PFSK-1 (cell line): ENCODE results near the gene ATP8A1.

ENCODE experiments used
- FOXP2 ChIP-seq: optimal IDR thresholded peaks from 2 replicates; pipeline ENCODE3; 2011; ENCODE audit warnings: borderline replicate concordance, control low read depth, inconsistent platforms; ENCODE audit not compliant: insufficient read depth; ENCODE audit errors: extremely low read length, extremely low read depth
- POLR2AphosphoS5 ChIP-seq: IDR thresholded peaks from 2 replicates; pipeline ENCODE4 v1.6.1; 2012; ENCODE audit warnings: low read depth, mild to moderate bottlenecking, control low read depth, low read length, moderate library complexity
- SIN3A ChIP-seq: IDR thresholded peaks from 2 replicates; pipeline ENCODE4 v1.6.1; 2012; ENCODE audit warnings: mild to moderate bottlenecking, low read length, moderate library complexity, borderline replicate concordance; ENCODE audit not compliant: insufficient read depth
- TAF1 ChIP-seq: IDR thresholded peaks from 2 replicates; pipeline ENCODE4 v1.6.1; 2012; ENCODE audit warnings: low read length, control low read depth, borderline replicate concordance; ENCODE audit not compliant: insufficient read depth
- TF ChIP-seq, protein P1 (sequence below), 2 experiments: IDR thresholded peaks; 2 replicates each; pipeline versions ENCODE4 v1.6.1 to v1.8.0; 2011 to 2012; ENCODE audit warnings: low read depth in 2 of 2, low read length in 2 of 2, control low read depth in 1 of 2, inconsistent platforms in 1 of 2, mild to moderate bottlenecking in 1 of 2, moderate library complexity in 1 of 2; ENCODE audit not compliant: insufficient read depth in 1 of 2

ATP8A1 gene

DNA sequence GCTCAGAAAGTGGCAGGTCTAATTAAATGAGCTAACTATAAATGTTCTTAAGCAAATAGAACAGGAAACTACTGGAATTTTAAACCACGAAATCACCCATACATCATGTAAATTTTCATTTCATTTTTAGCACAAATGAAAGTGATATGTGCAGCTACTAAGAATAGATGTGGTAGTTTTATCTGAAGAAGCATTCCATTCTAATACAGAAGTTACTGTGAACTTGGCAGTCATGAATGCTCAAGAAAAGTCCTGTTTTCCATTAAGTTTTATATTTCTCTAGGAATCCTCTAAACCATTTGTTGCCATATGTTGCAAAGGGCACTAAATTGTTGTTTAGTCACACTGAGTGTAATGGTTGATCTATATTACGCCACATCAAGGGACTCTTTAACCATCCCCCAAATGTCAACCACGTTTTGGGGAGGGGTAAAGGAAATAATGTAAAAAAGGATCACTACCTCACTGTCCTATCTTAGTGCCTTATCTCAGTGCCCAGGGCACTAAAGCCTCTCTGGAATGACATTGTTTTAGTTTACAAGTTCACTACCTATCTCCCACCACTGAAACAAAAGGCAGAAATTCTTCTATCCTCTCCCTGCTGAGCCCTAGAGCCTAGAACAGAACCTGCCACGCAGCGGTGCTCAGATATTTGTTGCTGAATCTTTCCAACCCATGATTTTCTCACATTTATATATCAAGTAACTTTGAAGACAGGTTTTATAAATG is 141.6 kb downstream of the ATP8A1 start:
- TF ChIP-seq, protein P1, sequence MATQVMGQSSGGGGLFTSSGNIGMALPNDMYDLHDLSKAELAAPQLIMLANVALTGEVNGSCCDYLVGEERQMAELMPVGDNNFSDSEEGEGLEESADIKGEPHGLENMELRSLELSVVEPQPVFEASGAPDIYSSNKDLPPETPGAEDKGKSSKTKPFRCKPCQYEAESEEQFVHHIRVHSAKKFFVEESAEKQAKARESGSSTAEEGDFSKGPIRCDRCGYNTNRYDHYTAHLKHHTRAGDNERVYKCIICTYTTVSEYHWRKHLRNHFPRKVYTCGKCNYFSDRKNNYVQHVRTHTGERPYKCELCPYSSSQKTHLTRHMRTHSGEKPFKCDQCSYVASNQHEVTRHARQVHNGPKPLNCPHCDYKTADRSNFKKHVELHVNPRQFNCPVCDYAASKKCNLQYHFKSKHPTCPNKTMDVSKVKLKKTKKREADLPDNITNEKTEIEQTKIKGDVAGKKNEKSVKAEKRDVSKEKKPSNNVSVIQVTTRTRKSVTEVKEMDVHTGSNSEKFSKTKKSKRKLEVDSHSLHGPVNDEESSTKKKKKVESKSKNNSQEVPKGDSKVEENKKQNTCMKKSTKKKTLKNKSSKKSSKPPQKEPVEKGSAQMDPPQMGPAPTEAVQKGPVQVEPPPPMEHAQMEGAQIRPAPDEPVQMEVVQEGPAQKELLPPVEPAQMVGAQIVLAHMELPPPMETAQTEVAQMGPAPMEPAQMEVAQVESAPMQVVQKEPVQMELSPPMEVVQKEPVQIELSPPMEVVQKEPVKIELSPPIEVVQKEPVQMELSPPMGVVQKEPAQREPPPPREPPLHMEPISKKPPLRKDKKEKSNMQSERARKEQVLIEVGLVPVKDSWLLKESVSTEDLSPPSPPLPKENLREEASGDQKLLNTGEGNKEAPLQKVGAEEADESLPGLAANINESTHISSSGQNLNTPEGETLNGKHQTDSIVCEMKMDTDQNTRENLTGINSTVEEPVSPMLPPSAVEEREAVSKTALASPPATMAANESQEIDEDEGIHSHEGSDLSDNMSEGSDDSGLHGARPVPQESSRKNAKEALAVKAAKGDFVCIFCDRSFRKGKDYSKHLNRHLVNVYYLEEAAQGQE (IDR thresholded peaks at IDR 0.05; ENCODE audit: insufficient read depth in 1 of 2, low read depth in 2 of 2, low read length in 2 of 2), result no peak
- no peak for TF ChIP-seq FOXP2
- no peak for TF ChIP-seq TAF1
- TF ChIP-seq SIN3A, result no peak
- TF ChIP-seq POLR2AphosphoS5, result no peak

DNA sequence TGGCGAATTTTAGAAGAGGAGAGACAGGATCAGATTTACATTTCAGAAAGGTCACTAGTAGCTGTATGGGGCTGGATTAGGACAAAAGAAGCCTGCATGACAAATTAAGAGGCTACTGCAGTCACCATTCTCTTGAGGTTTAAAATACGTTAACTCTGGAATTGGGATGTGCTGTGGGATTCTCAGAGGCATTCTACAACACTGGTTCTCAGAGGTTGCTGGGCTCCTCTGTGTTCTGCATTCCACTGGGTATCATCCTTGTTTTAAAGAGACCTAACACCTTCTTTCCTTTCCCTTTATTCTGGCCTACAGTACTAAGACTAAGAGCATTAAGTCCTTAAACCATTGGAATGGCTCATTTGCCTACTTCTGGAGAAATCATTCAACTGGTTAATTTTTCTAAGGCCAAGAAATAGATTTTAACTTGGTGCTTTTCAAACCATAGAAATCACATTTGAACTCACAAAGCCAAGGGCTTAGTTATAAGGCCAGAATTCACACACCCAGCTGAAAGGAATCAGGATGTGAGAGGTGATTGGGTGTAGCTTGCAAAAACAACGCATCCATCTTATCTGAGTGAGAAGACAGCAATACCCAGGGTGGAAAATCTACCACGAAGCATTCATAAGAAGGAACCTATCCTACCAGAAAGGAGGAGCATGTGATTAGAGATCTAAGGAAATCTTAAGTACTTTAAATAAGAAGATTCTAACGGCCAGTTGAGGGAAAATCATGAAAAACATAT is 143.0 kb downstream of the ATP8A1 start:
- TF ChIP-seq POLR2AphosphoS5, result no peak

DNA sequence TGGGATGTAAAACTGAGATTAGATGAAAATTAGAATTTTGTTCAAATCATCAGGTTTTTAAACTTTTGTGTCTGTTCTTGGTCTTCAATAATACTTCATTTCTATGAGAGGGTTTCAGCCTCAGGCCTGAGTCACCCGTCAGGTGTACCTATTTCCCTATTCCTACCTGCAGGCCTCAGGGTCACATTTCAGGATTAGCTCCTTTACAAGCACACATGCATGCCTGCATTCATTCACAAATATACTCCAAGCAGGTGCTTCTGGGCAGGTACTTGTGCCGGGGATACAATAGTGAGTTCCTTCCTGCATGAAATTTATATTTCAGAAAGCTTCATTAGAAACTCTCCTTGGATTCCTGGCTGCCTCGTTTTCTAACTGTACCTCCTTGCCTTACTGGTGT is 144.7 kb downstream of the ATP8A1 start:
- TF ChIP-seq FOXP2, result no peak
- no peak for TF ChIP-seq POLR2AphosphoS5
- TF ChIP-seq, protein P1 (IDR thresholded peaks at IDR 0.05; ENCODE audit: insufficient read depth in 1 of 2, low read depth in 2 of 2, low read length in 2 of 2), result no peak
- no peak for TF ChIP-seq TAF1
- TF ChIP-seq SIN3A, result no peak

DNA sequence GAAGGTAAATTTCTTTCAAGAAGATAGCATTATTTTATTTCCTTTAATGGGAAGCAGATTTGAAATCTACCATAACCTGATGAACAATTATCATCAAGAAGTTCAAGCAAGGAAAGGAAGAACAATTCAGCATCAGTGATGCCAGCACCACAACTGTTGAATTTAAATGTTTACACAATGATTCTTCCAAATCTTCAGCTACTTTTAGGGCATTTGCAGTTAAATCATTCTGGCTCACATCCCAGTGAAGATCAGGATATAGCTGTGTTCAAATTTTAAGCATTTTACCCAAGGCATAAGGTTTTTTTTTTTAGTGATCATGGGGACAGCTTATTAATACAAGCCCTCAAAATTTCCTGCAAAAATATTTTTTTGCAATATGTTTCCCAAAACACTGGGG is 146.7 kb downstream of the ATP8A1 start:
- TF ChIP-seq POLR2AphosphoS5, result no peak
- no peak for TF ChIP-seq FOXP2
- no peak for TF ChIP-seq SIN3A
- TF ChIP-seq, protein P1 (IDR thresholded peaks at IDR 0.05; ENCODE audit: insufficient read depth in 1 of 2, low read depth in 2 of 2, low read length in 2 of 2), result no peak
- TF ChIP-seq TAF1, result no peak

DNA sequence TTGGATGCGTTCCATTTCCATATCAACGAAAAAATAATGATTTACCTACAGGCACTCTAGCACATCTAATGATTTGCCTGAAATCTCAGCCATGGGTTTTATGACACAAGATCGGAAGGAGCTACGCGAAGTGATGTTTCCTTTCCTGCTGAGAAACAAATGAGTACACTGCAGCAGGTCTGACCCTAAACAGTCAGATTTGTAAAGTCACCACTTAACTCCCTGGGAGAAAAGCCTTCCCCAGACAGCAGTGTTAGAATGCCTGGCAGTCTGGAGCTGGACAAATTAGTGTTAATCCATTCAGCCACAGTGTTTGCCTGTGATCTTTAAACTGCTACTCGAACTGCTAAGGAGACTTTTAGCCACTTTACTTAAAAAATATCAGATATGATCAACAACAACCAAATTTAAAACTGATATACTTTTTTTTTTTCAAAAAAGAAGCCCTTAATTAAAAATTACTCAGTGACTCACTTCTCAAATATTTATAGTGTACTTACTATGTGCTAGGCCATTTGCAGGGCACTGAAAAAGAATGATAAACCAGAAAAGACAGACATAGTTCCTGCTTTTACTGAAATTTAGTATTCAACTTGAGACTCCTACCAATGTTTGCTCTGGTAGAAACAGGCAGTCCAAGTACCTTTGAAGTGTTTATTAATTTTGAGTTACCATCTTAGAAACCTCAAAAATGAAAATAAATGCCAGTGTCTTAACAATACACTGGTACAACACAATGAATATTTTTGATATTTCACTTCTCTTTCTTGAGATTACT is 155.1 kb downstream of the ATP8A1 start:
- TF ChIP-seq POLR2AphosphoS5, result no peak
- TF ChIP-seq FOXP2, result no peak
- no peak for TF ChIP-seq SIN3A
- TF ChIP-seq TAF1, result 0 out of 2 replicates have a peak, but pooled peaks have one; percentile 9
- TF ChIP-seq, protein P1 (IDR thresholded peaks at IDR 0.05; ENCODE audit: insufficient read depth in 1 of 2, low read depth in 2 of 2, low read length in 2 of 2), result peak in 1 of 2 experiments; percentile 32; a peak in 1 of 4 replicates
